Measurements from ENCODE around the gene PKNOX2. TPM values are rescaled to one million over a fixed set of nuclear protein-coding genes. Genes with fewer than 3 reads are reported as not detected.

The PKNOX2 gene
- total RNA-seq, 2 experiments from 2014 or later = not detected

- POLR2A ChIA-PET = interaction anchor here (0.6 to 1.1 kb wide), 3 partner anchors 8 to 467 kb away, joined by 3 read pairs; partner anchors contain the start of genes SIAE, SPA17 and TMEM218
These were observed 23.4 kb upstream of the PKNOX2 start for GRCh38 chr11:125141178-125141577.

GRCh38 chr11:125141686-125142535 lies 22.6 kb upstream of the PKNOX2 start:
- Histone ChIP-seq H3K4me2 (ENCODE audit: low read length) (no peak overlapping the region), H3K4me3 (ENCODE audit: low read depth, low read length, poor library complexity, severe bottlenecking) (no peak overlapping the region), H2AFZ (ENCODE audit: low read length) (no peak overlapping the region), H3K79me2 (ENCODE audit: insufficient read depth, low read depth, low read length) (no peaks in the 10 kb centered on the region), H3K9me2 (ENCODE audit: insufficient read depth, low read length) (no peaks in the 10 kb centered on the region), H3K36me3 (ENCODE audit: insufficient read depth, low read length) (no peaks in the 10 kb centered on the region), H4K20me1 (ENCODE audit: insufficient read depth, low read length) (no peaks in the 10 kb centered on the region), H3K27ac (ENCODE audit: low read depth, low read length, poor library complexity, severe bottlenecking) (no peak overlapping the region), H3K4me1 (ENCODE audit: insufficient read depth, low read length, poor library complexity, severe bottlenecking) (peaks cover 4% of the 10 kb centered on the region), H3K9me3 (ENCODE audit: low read length) (no peaks in the 10 kb centered on the region)
- peak; percentile 49 for DNase-seq (ENCODE audit: low spot score)
- CTCF ChIA-PET (ENCODE audit: unreplicated experiment) = interaction anchor here (0.7 to 1.8 kb wide), 3 partner anchors 13 to 255 kb away, joined by 3 to 12 read pairs (median 4); no protein-coding TSS in a partner anchor
- POLR2A ChIA-PET = no interaction called here
- TF ChIP-seq EZH2phosphoT487 (IDR thresholded peaks at IDR 0.05; ENCODE audit: borderline replicate concordance, low read depth, low read length) (no peak), CTCF (conservative IDR thresholded peaks at IDR 0.05; ENCODE audit: low read length) (peak; percentile 98)
- intact Hi-C loops (cut with micrococcal nuclease; ENCODE audit: unreplicated experiment) = loop anchor here (1.0 to 5.0 kb wide), 3 partner anchors 51 to 305 kb away; no protein-coding TSS in a partner anchor
- BruUV-seq (replicated peaks) = no TSS peak

More at GRCh38 chr11:125141178-125141577, 23.4 kb upstream of the PKNOX2 start:
- no peaks in the 10 kb centered on the region for H3K9me3 ChIP-seq (ENCODE audit: low read length)
- H3K27ac ChIP-seq (ENCODE audit: low read depth, low read length, poor library complexity, severe bottlenecking) = no peak overlapping the region
- H3K79me2 ChIP-seq (ENCODE audit: insufficient read depth, low read depth, low read length) = no peaks in the 10 kb centered on the region
- H3K4me2 ChIP-seq (ENCODE audit: low read length) = no peak overlapping the region
- no peaks in the 10 kb centered on the region for H4K20me1 ChIP-seq (ENCODE audit: insufficient read depth, low read length)
- no TSS peak for BruUV-seq (replicated peaks)
- H3K4me1 ChIP-seq (ENCODE audit: insufficient read depth, low read length, poor library complexity, severe bottlenecking) = peaks cover 4% of the 10 kb centered on the region
- H2AFZ ChIP-seq (ENCODE audit: low read length) = no peak overlapping the region
- TF ChIP-seq EZH2phosphoT487 (IDR thresholded peaks at IDR 0.05; ENCODE audit: borderline replicate concordance, low read depth, low read length) = no peak
- TF ChIP-seq CTCF (conservative IDR thresholded peaks at IDR 0.05; ENCODE audit: low read length) = no peak
- intact Hi-C loops (cut with micrococcal nuclease; ENCODE audit: unreplicated experiment) = loop anchor here (1.0 to 5.0 kb wide), 3 partner anchors 50 to 304 kb away; no protein-coding TSS in a partner anchor
- no peak for DNase-seq (ENCODE audit: low spot score)
- no peaks in the 10 kb centered on the region for H3K9me2 ChIP-seq (ENCODE audit: insufficient read depth, low read length)
- no peak overlapping the region for H3K4me3 ChIP-seq (ENCODE audit: low read depth, low read length, poor library complexity, severe bottlenecking)
- no peaks in the 10 kb centered on the region for H3K36me3 ChIP-seq (ENCODE audit: insufficient read depth, low read length)
- CTCF ChIA-PET (ENCODE audit: unreplicated experiment) = interaction anchor here (0.7 to 1.8 kb wide), 3 partner anchors 50 to 254 kb away, joined by 3 to 12 read pairs (median 6); no protein-coding TSS in a partner anchor

- Histone ChIP-seq H3K36me3 (ENCODE audit: insufficient read depth, low read length) (no peaks in the 10 kb centered on the region), H3K27ac (ENCODE audit: low read depth, low read length, poor library complexity, severe bottlenecking) (no peak overlapping the region), H3K4me1 (ENCODE audit: insufficient read depth, low read length, poor library complexity, severe bottlenecking) (peaks cover 4% of the 10 kb centered on the region), H3K79me2 (ENCODE audit: insufficient read depth, low read depth, low read length) (no peaks in the 10 kb centered on the region), H4K20me1 (ENCODE audit: insufficient read depth, low read length) (no peaks in the 10 kb centered on the region), H3K9me2 (ENCODE audit: insufficient read depth, low read length) (no peaks in the 10 kb centered on the region), H3K4me2 (ENCODE audit: low read length) (no peak overlapping the region), H3K4me3 (ENCODE audit: low read depth, low read length, poor library complexity, severe bottlenecking) (no peak overlapping the region), H3K9me3 (ENCODE audit: low read length) (no peaks in the 10 kb centered on the region), H2AFZ (ENCODE audit: low read length) (no peak overlapping the region)
- no TSS peak for BruUV-seq (replicated peaks)
- no peak for DNase-seq (ENCODE audit: low spot score)
- ChIA-PET CTCF (ENCODE audit: unreplicated experiment) (no interaction called here), POLR2A (no interaction called here)
- no peak for TF ChIP-seq EZH2phosphoT487 (IDR thresholded peaks at IDR 0.05; ENCODE audit: borderline replicate concordance, low read depth, low read length)
- no peak for TF ChIP-seq CTCF (conservative IDR thresholded peaks at IDR 0.05; ENCODE audit: low read length)
- intact Hi-C loops (cut with micrococcal nuclease; ENCODE audit: unreplicated experiment) = no loop called here
These were observed 18.3 kb upstream of the PKNOX2 start for GRCh38 chr11:125146232-125146631.

All from OCI-LY7 (cell line).